Prostate gland (tissue), 2 donors: ENCODE data around the gene HRK. TPM values are rescaled to one million over a fixed set of nuclear protein-coding genes. Genes with fewer than 3 reads are reported as not detected.
A peak's percentile ranks its signal among the peaks of the same experiment; 100 is the strongest.

Experiments used
- DNase-seq: peaks from one replicate; pipeline ENCODE4 v3.0.0-alpha.2; 2019; ENCODE audit warnings: low spot score
- H3K27ac ChIP-seq, 2 donors: fragments of 200-600 bp; sonication (generic); 2 replicates each; pipeline ENCODE4 v1.5.1; 2017 to 2019
- H3K27me3 ChIP-seq: fragments of 200-600 bp; sonication (generic); replicated peaks from 2 replicates; pipeline ENCODE4 v1.5.1; 2019; ENCODE audit not compliant: insufficient read depth
- H3K36me3 ChIP-seq, 2 donors: fragments of 200-600 bp; sonication (generic); 1 replicate in 1 of 2; 2 replicates in 1 of 2; pipeline versions ENCODE4 v1.5.1 to v1.8.1; 2017 to 2019
- H3K4me1 ChIP-seq: fragments of 200-600 bp; sonication (generic); replicated peaks from 2 replicates; pipeline ENCODE4 v1.5.1; 2019
- H3K4me3 ChIP-seq, 2 donors: fragments of 200-600 bp; sonication (generic); 2 replicates each; pipeline ENCODE4 v1.5.1; 2017 to 2019
- H3K9me3 ChIP-seq: fragments of 200-600 bp; sonication (generic); 2 replicates; pipeline ENCODE4 v1.5.1; 2017
- POLR2A ChIP-seq: fragments of 450-650 bp; IDR thresholded peaks from one replicate; pipeline ENCODE4 v1.6.1; 2016; ENCODE audit warnings: antibody characterized with exemption, mild to moderate bottlenecking
- POLR2AphosphoS5 ChIP-seq: sonication (generic); formaldehyde crosslinking; IDR thresholded peaks from one replicate; pipeline ENCODE4 v1.6.1; 2017; ENCODE audit warnings: antibody characterized with exemption
- WGBS: methylation state at CpG from one replicate; pipeline ENCODE4 v1.1.5; 2018; 5-methylcytosine and 5-hydroxymethylcytosine counted together
- intact Hi-C: fragments of 100-400 bp; cut with DNase I; formaldehyde crosslinking; loops from one replicate; pipeline ENCODE4 v1.14.2; 2022
- total RNA-seq, 2 donors: library from RNA; depleted of rRNA; stranded (reverse); fragments of >200 nt; gene quantifications; one replicate each; pipeline ENCODE4 v1.1.0, GENCODE V29; 2016
- TF ChIP-seq, protein P1 (sequence below), 4 experiments: fragments of 200-600 bp in 2 of 4; fragments of 450-650 bp in 2 of 4; sonication (generic) in 2 of 4; IDR thresholded peaks; 1 replicate in 3 of 4; 2 replicates in 1 of 4; pipeline ENCODE4 v1.5.1; 2016 to 2019; ENCODE audit warnings: antibody characterized with exemption in 4 of 4, mild to moderate bottlenecking in 2 of 4, moderate library complexity in 2 of 4

The HRK gene
- total RNA-seq, 2 donors from 2014 or later = 4.9 TPM; not detected in 1

DNA sequence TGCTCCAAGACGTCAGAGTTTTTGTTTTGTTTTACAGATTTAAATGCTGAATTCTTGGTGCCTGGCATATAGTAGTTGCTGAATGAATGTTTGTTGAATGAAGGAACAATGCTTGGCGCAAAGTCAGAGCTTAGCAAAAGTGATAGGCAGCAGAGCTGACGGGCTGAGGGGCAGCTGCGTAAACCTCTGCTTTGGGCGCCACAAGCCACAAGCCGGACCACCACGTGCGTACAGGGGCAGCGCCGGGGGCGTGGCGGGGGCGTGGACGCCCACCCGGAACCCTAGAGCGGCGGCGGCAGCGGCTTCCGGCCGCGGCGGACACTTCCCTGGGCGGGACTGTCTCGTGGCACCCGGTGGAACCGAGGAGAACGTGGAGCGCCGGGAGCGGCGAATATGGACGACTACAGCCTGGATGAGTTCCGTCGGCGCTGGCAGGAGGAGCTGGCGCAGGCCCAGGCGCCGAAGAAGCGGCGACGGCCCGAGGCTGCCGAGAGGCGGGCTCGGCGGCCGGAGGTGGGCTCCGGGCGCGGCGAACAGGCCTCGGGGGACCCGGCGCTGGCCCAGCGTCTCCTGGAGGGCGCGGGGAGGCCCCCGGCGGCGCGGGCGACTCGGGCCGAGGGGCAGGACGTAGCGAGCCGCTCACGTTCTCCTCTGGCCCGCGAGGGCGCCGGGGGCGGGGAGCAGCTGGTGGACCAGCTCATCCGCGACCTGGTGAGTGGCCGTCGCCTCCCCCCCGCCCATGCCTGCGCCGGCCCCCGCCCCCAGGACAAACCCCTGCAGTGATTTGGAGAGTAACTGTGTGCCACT lies 29.6 kb upstream of the HRK start, which contains the start of gene FBXW8:
FBXW8 (plus strand) TSS at position 306 of the 807 bp plus-strand sequence; CDS start at position 394, 88 bp downstream.
- peak; percentile 26 for DNase-seq
- peak within 1 kb of the TSS; percentile 53 to 73 for H3K27ac ChIP-seq
- H3K27me3 ChIP-seq = no peaks in the 10 kb centered on the region
- H3K9me3 ChIP-seq = no peaks in the 10 kb centered on the region
- under 1% methylated on average over 65 of the region's 82 CpGs for WGBS
- intact Hi-C loops = no loop called here
- no peaks in the 10 kb centered on the region for H3K4me1 ChIP-seq
- peak; percentile 43 for TF ChIP-seq POLR2AphosphoS5
- no peak for TF ChIP-seq POLR2A
- TF ChIP-seq, protein P1, sequence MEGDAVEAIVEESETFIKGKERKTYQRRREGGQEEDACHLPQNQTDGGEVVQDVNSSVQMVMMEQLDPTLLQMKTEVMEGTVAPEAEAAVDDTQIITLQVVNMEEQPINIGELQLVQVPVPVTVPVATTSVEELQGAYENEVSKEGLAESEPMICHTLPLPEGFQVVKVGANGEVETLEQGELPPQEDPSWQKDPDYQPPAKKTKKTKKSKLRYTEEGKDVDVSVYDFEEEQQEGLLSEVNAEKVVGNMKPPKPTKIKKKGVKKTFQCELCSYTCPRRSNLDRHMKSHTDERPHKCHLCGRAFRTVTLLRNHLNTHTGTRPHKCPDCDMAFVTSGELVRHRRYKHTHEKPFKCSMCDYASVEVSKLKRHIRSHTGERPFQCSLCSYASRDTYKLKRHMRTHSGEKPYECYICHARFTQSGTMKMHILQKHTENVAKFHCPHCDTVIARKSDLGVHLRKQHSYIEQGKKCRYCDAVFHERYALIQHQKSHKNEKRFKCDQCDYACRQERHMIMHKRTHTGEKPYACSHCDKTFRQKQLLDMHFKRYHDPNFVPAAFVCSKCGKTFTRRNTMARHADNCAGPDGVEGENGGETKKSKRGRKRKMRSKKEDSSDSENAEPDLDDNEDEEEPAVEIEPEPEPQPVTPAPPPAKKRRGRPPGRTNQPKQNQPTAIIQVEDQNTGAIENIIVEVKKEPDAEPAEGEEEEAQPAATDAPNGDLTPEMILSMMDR (IDR thresholded peaks at IDR 0.05) = no peak
- peak within 1 kb of the TSS; percentile 80 to 83 for H3K4me3 ChIP-seq
- no peaks in the 10 kb centered on the region for H3K36me3 ChIP-seq

DNA sequence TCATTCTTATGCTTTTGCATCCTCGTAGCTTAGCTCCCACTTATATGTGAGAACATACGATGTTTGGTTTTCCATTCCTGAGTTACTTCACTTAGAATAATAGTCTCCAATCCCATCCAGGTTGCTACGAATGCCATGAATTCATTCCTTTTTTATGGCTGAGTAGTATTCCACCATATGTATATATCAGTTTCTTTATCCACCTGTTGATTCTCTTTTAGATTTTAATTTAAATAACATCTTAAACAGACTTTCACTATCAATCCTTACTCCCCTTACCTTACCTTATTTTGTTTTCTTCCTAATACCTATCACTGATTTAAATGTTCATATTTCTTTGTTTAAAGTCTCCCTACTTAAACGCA lies 29.0 kb upstream of the HRK start:
- no peaks in the 10 kb centered on the region for H3K9me3 ChIP-seq
- no peak overlapping the region for H3K27ac ChIP-seq
- intact Hi-C loops = no loop called here
- DNase-seq = no peak
- no peaks in the 10 kb centered on the region for H3K4me1 ChIP-seq
- H3K4me3 ChIP-seq = peak overlapping the region; percentile 80 to 83
- WGBS = 68% methylated on average over 4 of the region's 4 CpGs
- no peaks in the 10 kb centered on the region for H3K36me3 ChIP-seq
- TF ChIP-seq POLR2A = no peak
- TF ChIP-seq, protein P1 (IDR thresholded peaks at IDR 0.05) = no peak
- TF ChIP-seq POLR2AphosphoS5 = no peak
- no peaks in the 10 kb centered on the region for H3K27me3 ChIP-seq

DNA sequence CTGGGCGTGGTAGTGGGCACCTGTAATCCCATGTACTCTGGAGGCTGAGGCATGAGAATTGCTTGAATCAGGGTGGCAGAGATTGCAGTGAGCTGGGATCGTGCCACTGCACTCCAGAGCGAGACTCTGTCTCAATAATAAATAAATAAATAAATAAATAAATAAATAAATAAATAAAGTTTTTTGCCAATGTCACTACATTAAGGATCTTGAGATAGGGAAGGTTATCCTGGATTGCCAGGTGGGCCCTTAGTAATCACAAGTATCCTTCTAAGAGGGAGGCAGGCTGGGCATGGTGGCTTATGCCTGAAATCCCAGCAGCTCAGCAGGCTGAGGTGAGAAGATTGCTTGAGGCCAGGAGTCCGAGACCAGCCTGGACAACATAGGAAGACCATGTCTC lies 25.0 kb upstream of the HRK start:
- DNase-seq = no peak
- Histone ChIP-seq H3K36me3 (no peaks in the 10 kb centered on the region), H3K27me3 (no peaks in the 10 kb centered on the region), H3K27ac (no peak overlapping the region), H3K9me3 (no peaks in the 10 kb centered on the region), H3K4me1 (no peaks in the 10 kb centered on the region), H3K4me3 (no peak overlapping the region)
- intact Hi-C loops = no loop called here
- WGBS = 89% methylated on average over 4 of the region's 4 CpGs
- TF ChIP-seq, protein P1 (IDR thresholded peaks at IDR 0.05) = no peak
- TF ChIP-seq POLR2AphosphoS5 (no peak), POLR2A (no peak)

DNA sequence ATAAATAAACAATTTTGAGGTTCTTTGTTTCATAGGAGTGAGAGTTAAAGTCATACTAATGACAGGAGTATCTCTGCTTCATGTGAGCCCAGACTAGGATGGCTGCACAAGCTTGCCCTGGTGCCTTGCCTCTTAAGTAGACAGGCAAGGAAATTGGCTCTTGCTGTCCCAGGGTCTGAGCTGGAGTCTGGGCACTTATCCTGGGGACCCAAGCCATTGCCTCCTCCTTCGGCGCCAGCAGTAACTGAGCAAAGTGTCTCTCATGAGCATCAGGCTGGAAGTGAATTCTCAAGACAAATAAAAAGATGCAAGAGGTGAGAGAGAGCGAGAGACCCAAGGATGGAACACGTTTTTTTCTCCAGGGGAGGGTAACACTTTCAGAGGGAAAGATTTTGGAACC lies 22.6 kb upstream of the HRK start:
- Histone ChIP-seq H3K4me3 (no peak overlapping the region), H3K27ac (no peak overlapping the region), H3K9me3 (no peaks in the 10 kb centered on the region), H3K36me3 (no peaks in the 10 kb centered on the region), H3K4me1 (no peaks in the 10 kb centered on the region), H3K27me3 (no peaks in the 10 kb centered on the region)
- intact Hi-C loops = no loop called here
- no peak for DNase-seq
- TF ChIP-seq POLR2AphosphoS5 (no peak), POLR2A (no peak)
- TF ChIP-seq, protein P1 (IDR thresholded peaks at IDR 0.05) = no peak
- WGBS = 57% methylated on average over 4 of the region's 4 CpGs

DNA sequence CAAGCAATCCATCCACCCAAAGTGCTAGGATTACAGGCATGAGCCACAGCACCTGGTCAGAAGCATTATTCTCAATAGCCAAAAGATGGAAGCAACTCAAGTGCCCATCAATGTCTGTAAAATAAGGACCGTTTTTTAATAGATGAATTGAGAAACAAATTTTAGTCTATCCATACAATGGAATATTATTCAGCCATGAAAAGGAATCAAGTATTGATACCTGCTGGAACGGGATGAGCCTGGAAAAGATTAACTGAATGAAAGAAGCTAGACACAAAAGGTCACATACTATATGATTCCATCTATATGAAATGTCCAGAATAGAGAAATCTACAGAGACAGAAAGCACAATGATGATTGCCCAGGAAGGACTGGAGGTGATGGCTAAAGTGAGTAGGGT lies 20.4 kb upstream of the HRK start:
- Histone ChIP-seq H3K4me3 (no peak overlapping the region), H3K36me3 (no peaks in the 10 kb centered on the region), H3K27ac (no peak overlapping the region), H3K4me1 (no peaks in the 10 kb centered on the region), H3K9me3 (no peaks in the 10 kb centered on the region), H3K27me3 (no peaks in the 10 kb centered on the region)
- no peak for DNase-seq
- 92% methylated on average over 2 of the region's 2 CpGs for WGBS
- intact Hi-C loops = no loop called here
- TF ChIP-seq, protein P1 (IDR thresholded peaks at IDR 0.05) = no peak
- TF ChIP-seq POLR2AphosphoS5 (no peak), POLR2A (no peak)
